ENCODE results near the gene DLGAP1. TPM values are rescaled to one million over a fixed set of nuclear protein-coding genes. Genes with fewer than 3 reads are reported as not detected.

The DLGAP1 gene
- total RNA-seq, 1 donor from 2014 or later: 0.05 TPM

DNA sequence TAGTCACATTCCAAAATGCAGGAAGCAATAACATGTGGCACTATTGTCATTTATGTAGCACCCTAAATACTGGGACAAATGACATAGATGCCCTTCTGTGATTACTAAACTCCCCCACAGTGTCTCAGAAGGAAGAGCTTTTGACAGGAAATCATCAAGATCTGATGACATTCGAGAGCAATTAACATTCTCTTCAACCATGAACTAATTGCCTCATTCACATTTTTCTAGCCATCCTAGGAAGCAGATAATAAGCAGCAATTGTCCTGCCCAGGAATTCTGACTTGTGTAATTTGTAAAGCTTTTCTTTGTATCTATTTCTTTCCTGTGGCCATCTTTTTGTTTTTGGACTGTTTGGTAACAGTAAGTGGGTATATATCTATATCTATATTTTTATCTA is 712.6 kb downstream of the DLGAP1 start:
- no peak overlapping the region for H3K27ac Mint-ChIP-seq (ENCODE audit: unreplicated experiment)
- no peaks in the 10 kb centered on the region for H3K4me1 Mint-ChIP-seq (ENCODE audit: unreplicated experiment)
- DNase-seq (ENCODE audit: extremely low spot score, unreplicated experiment): no peak
- H3K36me3 Mint-ChIP-seq (ENCODE audit: unreplicated experiment): no peaks in the 10 kb centered on the region
- no peak for TF ChIP-seq CTCF (IDR thresholded peaks at IDR 0.05)
- H3K9me3 Mint-ChIP-seq (ENCODE audit: unreplicated experiment): no peaks in the 10 kb centered on the region
- peaks cover 3% of the 10 kb centered on the region for H3K27me3 Mint-ChIP-seq (ENCODE audit: unreplicated experiment)
- H3K4me3 Mint-ChIP-seq (ENCODE audit: unreplicated experiment): no peak overlapping the region

DNA sequence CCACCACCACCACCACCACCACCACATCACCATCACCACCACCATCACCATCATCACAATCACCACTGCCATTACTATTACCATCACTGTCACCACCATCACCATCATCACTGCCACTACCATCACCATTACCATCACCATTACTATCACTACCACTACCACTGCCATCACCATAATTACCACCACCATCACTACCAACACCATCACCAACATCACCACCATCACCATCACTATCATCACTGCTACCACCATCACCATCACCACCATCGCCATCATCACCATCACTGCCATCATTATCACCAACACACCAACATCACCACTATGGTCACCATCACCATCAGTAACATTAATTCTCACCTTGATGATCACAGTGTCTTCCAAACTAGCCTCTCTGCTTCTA is 713.8 kb downstream of the DLGAP1 start:
- no peak for DNase-seq (ENCODE audit: extremely low spot score, unreplicated experiment)
- no peaks in the 10 kb centered on the region for H3K4me1 Mint-ChIP-seq (ENCODE audit: unreplicated experiment)
- no peak for TF ChIP-seq CTCF (IDR thresholded peaks at IDR 0.05)
- peaks cover 2% of the 10 kb centered on the region for H3K27me3 Mint-ChIP-seq (ENCODE audit: unreplicated experiment)
- H3K9me3 Mint-ChIP-seq (ENCODE audit: unreplicated experiment): no peaks in the 10 kb centered on the region
- no peak overlapping the region for H3K27ac Mint-ChIP-seq (ENCODE audit: unreplicated experiment)
- H3K36me3 Mint-ChIP-seq (ENCODE audit: unreplicated experiment): no peaks in the 10 kb centered on the region
- no peak overlapping the region for H3K4me3 Mint-ChIP-seq (ENCODE audit: unreplicated experiment)

- no peak for DNase-seq (ENCODE audit: extremely low spot score, unreplicated experiment)
- Mint-ChIP-seq H3K36me3 (ENCODE audit: unreplicated experiment) (no peaks in the 10 kb centered on the region), H3K4me1 (ENCODE audit: unreplicated experiment) (no peaks in the 10 kb centered on the region), H3K9me3 (ENCODE audit: unreplicated experiment) (peaks cover 7% of the 10 kb centered on the region), H3K27ac (ENCODE audit: unreplicated experiment) (no peak overlapping the region), H3K27me3 (ENCODE audit: unreplicated experiment) (peaks cover 49% of the 10 kb centered on the region), H3K4me3 (ENCODE audit: unreplicated experiment) (no peak overlapping the region)
- TF ChIP-seq CTCF (IDR thresholded peaks at IDR 0.05): no peak
Observed at GRCh38 chr18:3728704-3729437, 726.2 kb downstream of the DLGAP1 start.

GRCh38 chr18:3727274-3727673 is 727.8 kb downstream of the DLGAP1 start:
- H3K4me1 Mint-ChIP-seq (ENCODE audit: unreplicated experiment): no peaks in the 10 kb centered on the region
- DNase-seq (ENCODE audit: extremely low spot score, unreplicated experiment): no peak

More at GRCh38 chr18:3727274-3727673, 727.8 kb downstream of the DLGAP1 start:
- Mint-ChIP-seq H3K27me3 (ENCODE audit: unreplicated experiment) (peaks cover 38% of the 10 kb centered on the region), H3K27ac (ENCODE audit: unreplicated experiment) (no peak overlapping the region), H3K4me3 (ENCODE audit: unreplicated experiment) (no peak overlapping the region), H3K9me3 (ENCODE audit: unreplicated experiment) (no peaks in the 10 kb centered on the region), H3K36me3 (ENCODE audit: unreplicated experiment) (no peaks in the 10 kb centered on the region)
- TF ChIP-seq CTCF (IDR thresholded peaks at IDR 0.05): no peak
